ENCODE measurements around the gene CHSY1.

GRCh38 chr15:101181349-101181748, 70.5 kb downstream of the CHSY1 start:
- no peak for TF ChIP-seq GATA3 (IDR thresholded peaks at IDR 0.05; ENCODE audit: low read depth, low read length)
- no peak for TF ChIP-seq GATA2 (IDR thresholded peaks at IDR 0.05; ENCODE audit: low read depth, low read length)

Measured in SH-SY5Y (cell line).